A549 (cell line): ENCODE data around the gene TMEM144. TPM values are rescaled to one million over a fixed set of nuclear protein-coding genes. Genes with fewer than 3 reads are reported as not detected.
A peak's percentile ranks its signal among the peaks of the same experiment; 100 is the strongest.

Source experiments
- ATAC-seq, 2 experiments: fragments of 200-7000 bp in 1 of 2; fragments of >200 bp in 1 of 2; cut with Nextera tagmentation in 1 of 2; cut with Tn5 transposase in 1 of 2; 3 replicates each; pipeline versions ENCODE4 v1.8.0 to v1.9.1; 2018 to 2020; ENCODE audit warnings: mild to moderate bottlenecking in 1 of 2, moderate library complexity in 1 of 2
- CTCF ChIA-PET: fragments of 300-600 bp; sonication (Branson Sonifier 250); formaldehyde crosslinking; extraction: SDS; loops from one replicate; lab custom pipeline; 2021; ENCODE audit warnings: antibody characterized with exemption, inconsistent platforms; lab: Yijun Ruan, JAX
- POLR2A ChIA-PET: fragments of 350-600 bp; formaldehyde crosslinking; extraction: SDS; loops from one replicate; lab custom pipeline; 2021; ENCODE audit warnings: antibody characterized with exemption, inconsistent platforms; lab: Yijun Ruan, JAX
- DNase-seq, 2 experiments: peaks; one replicate each; pipeline versions ENCODE4 v3.0.0 to v3.0.0-alpha.2; 2011 to 2016; ENCODE audit warnings: low read depth in 1 of 2, low spot score in 1 of 2
- FAIRE-seq: peaks from 2 replicates; lab custom pipeline; 2011; peaks lifted over from hg19 to GRCh38; lab: Jason Lieb, UNC
- H3K27ac ChIP-seq, 2 experiments: fragments of >200 bp; sonication (Bioruptor Twin); formaldehyde crosslinking; 3 replicates each; pipeline ENCODE4 v1.5.1; 2016 to 2017
- H3K4me1 ChIP-seq: fragments of >200 bp; sonication (Bioruptor Twin); formaldehyde crosslinking; 3 replicates; pipeline ENCODE4 v1.6.1; 2016
- H3K4me2 ChIP-seq: fragments of >200 bp; sonication (Bioruptor Twin); formaldehyde crosslinking; 3 replicates; pipeline ENCODE4 v1.6.1; 2016
- H3K4me3 ChIP-seq: fragments of >200 bp; sonication (Bioruptor Twin); formaldehyde crosslinking; 3 replicates; pipeline ENCODE4 v1.5.1; 2016
- H3K9me3 ChIP-seq: fragments of >200 bp; sonication (Bioruptor Twin); formaldehyde crosslinking; 3 replicates; pipeline ENCODE4 v1.6.1; 2016
- BCL3 ChIP-seq: fragments of >200 bp; sonication (Bioruptor Twin); formaldehyde crosslinking; IDR thresholded peaks from 3 replicates; pipeline ENCODE4 v1.6.1; 2016
- BHLHE40 ChIP-seq: IDR thresholded peaks from 2 replicates; pipeline ENCODE4 v1.6.1; 2012; ENCODE audit warnings: low read depth, low read length, inconsistent platforms
- CBX8 ChIP-seq: fragments of 200-600 bp; sonication (generic); IDR thresholded peaks from 2 replicates; pipeline ENCODE4 v1.6.1; 2016
- CHD4 ChIP-seq: fragments of 200-600 bp; sonication (generic); IDR thresholded peaks from 2 replicates; pipeline ENCODE4 v1.6.1; 2016; ENCODE audit warnings: antibody characterized with exemption, mild to moderate bottlenecking, borderline replicate concordance
- E2F6 ChIP-seq: IDR thresholded peaks from 2 replicates; pipeline ENCODE4 v1.6.1; 2012; ENCODE audit warnings: low read depth, borderline replicate concordance
- FOSB ChIP-seq: fragments of 250-450 bp; sonication (Bioruptor Pico); IDR thresholded peaks from 2 replicates; pipeline ENCODE4 v1.5.0; 2020; ENCODE audit warnings: mild to moderate bottlenecking, moderate library complexity
- HDAC2 ChIP-seq: fragments of 200-600 bp; sonication (generic); IDR thresholded peaks from 2 replicates; pipeline ENCODE4 v1.6.1; 2016
- HEYL ChIP-seq: fragments of 250-450 bp; sonication (Bioruptor Pico); IDR thresholded peaks from 2 replicates; pipeline ENCODE4 v1.8.0; 2021; ENCODE audit warnings: mild to moderate bottlenecking, moderate library complexity
- MAFK ChIP-seq: fragments of 450-650 bp; IDR thresholded peaks from 2 replicates; pipeline ENCODE4 v1.6.1; 2014; ENCODE audit not compliant: partially characterized antibody
- MAZ ChIP-seq: fragments of 150-350 bp; IDR thresholded peaks from 2 replicates; pipeline ENCODE4 v1.6.1; 2014; ENCODE audit warnings: antibody characterized with exemption, low read depth, low read length, borderline replicate concordance
- MYC ChIP-seq: IDR thresholded peaks from 2 replicates; pipeline ENCODE4 v1.6.1; 2012; ENCODE audit warnings: mild to moderate bottlenecking, inconsistent platforms, low read length, improper control_type of control experiment, borderline replicate concordance
- NPAS2 ChIP-seq: fragments of 250-450 bp; sonication (Bioruptor Pico); IDR thresholded peaks from 2 replicates; pipeline ENCODE4 v1.8.0; 2022; ENCODE audit warnings: mild to moderate bottlenecking, moderate library complexity, borderline replicate concordance
- RAD21 ChIP-seq, 2 experiments: fragments of >200 bp in 1 of 2; sonication (Bioruptor Twin) in 1 of 2; formaldehyde crosslinking in 1 of 2; IDR thresholded peaks in 1 of 2; conservative IDR thresholded peaks in 1 of 2; 2 replicates in 1 of 2; 3 replicates in 1 of 2; pipeline ENCODE4 v1.6.1; 2012 to 2018; ENCODE audit warnings: inconsistent platforms in 1 of 2
- RARB ChIP-seq: fragments of 250-450 bp; sonication (Bioruptor Pico); IDR thresholded peaks from 2 replicates; pipeline ENCODE4 v1.8.0; 2021; ENCODE audit warnings: mild to moderate bottlenecking, moderate library complexity
- RCOR1 ChIP-seq: fragments of 150-350 bp; IDR thresholded peaks from 2 replicates; pipeline ENCODE4 v1.6.1; 2014; ENCODE audit warnings: antibody characterized with exemption, low read length, low read depth
- REST ChIP-seq: fragments of 200-600 bp; sonication (generic); IDR thresholded peaks from 2 replicates; pipeline ENCODE4 v1.6.1; 2016; ENCODE audit warnings: antibody characterized with exemption, mild to moderate bottlenecking, moderate library complexity
- SREBF2 ChIP-seq: fragments of 450-650 bp; IDR thresholded peaks from 2 replicates; pipeline ENCODE4 v1.6.1; 2014; ENCODE audit warnings: mild to moderate bottlenecking, moderate library complexity
- TFCP2L1 ChIP-seq: fragments of 250-450 bp; sonication (Bioruptor Pico); IDR thresholded peaks from 2 replicates; pipeline ENCODE4 v1.5.0; 2021; ENCODE audit warnings: mild to moderate bottlenecking
- USF2 ChIP-seq: fragments of 450-650 bp; IDR thresholded peaks from 2 replicates; pipeline ENCODE4 v1.6.1; 2014; ENCODE audit warnings: antibody characterized with exemption
- ZFP36 ChIP-seq: fragments of 450-650 bp; IDR thresholded peaks from 2 replicates; pipeline ENCODE4 v1.6.1; 2014; ENCODE audit warnings: borderline replicate concordance; ENCODE audit not compliant: partially characterized antibody
- WGBS: methylation state at CpG from one replicate; pipeline ENCODE4 v1.1.6; 2017; ENCODE audit errors: missing lambda C conversion rate; 5-methylcytosine and 5-hydroxymethylcytosine counted together
- polyA plus RNA-seq, 4 experiments: library from polyadenylated mRNA; depleted of rRNA in 3 of 4; stranded (reverse); fragments of >200 nt; fragmentation: RNase III in 1 of 4; extraction: RNeasy Plus Mini Kit Qiagen cat#74134 plus additional on column Dnase treatment in 1 of 4; gene quantifications; 2 replicates in 3 of 4; 3 replicates in 1 of 4; pipeline ENCODE4 v1.2.3, GENCODE V29; 2011 to 2017

Gene TMEM144
- polyA plus RNA-seq, 2 of the 4 experiments (the other 2 are of a cell fraction): 5.3 to 10.2 TPM

GRCh38 chr4:158280856-158281255 lies 70.6 kb downstream of the TMEM144 start:
- H3K27ac ChIP-seq: no peak overlapping the region
- DNase-seq (no peak), FAIRE-seq (no peak), ATAC-seq (no peak)
- TF ChIP-seq E2F6: no peak
- no peak for TF ChIP-seq HEYL (CRISPR knock-in tag)
- no peak for TF ChIP-seq REST
- TF ChIP-seq USF2: no peak
- TF ChIP-seq MAFK: no peak
- TF ChIP-seq CHD4: no peak
- no peak for TF ChIP-seq SREBF2
- TF ChIP-seq RARB (CRISPR knock-in tag): no peak
- TF ChIP-seq NPAS2 (CRISPR knock-in tag): no peak
- no peak for TF ChIP-seq RAD21 (conservative IDR thresholded peaks at IDR 0.05 in 1 of 2, IDR thresholded peaks at IDR 0.05 in 1 of 2)
- no peak for TF ChIP-seq MYC
- TF ChIP-seq CBX8: no peak
- TF ChIP-seq TFCP2L1 (CRISPR knock-in tag): no peak
- TF ChIP-seq HDAC2: no peak
- no peak for TF ChIP-seq ZFP36
- TF ChIP-seq BCL3: no peak
- no peaks in the 10 kb centered on the region for H3K9me3 ChIP-seq
- WGBS: 84% methylated on average over 5 of the region's 5 CpGs
- peaks cover 3% of the 10 kb centered on the region; the same call in 1 of the 3 replicates for H3K4me1 ChIP-seq
- no peak overlapping the region for H3K4me2 ChIP-seq
- H3K4me3 ChIP-seq: no peak overlapping the region
- CTCF ChIA-PET: no interaction called here
- POLR2A ChIA-PET: no interaction called here

- POLR2A ChIA-PET: no interaction called here
- DNase-seq (no peak), ATAC-seq (no peak), FAIRE-seq (no peak)
- Histone ChIP-seq H3K4me1 (peaks cover 3% of the 10 kb centered on the region; the same call in 1 of the 3 replicates), H3K27ac (peak overlapping the region; percentile 22 to 52; a peak in 3 of 6 replicates), H3K9me3 (no peaks in the 10 kb centered on the region), H3K4me2 (no peak overlapping the region), H3K4me3 (no peak overlapping the region)
- WGBS: 67% methylated on average over 3 of the region's 3 CpGs
- CTCF ChIA-PET: interaction anchor here (0.6 kb wide), 1 partner anchor 558 kb away, joined by 3 read pairs; no protein-coding TSS in a partner anchor
- no peak for TF ChIP-seq HEYL (CRISPR knock-in tag)
- TF ChIP-seq CHD4: no peak
- TF ChIP-seq MAZ: no peak
- TF ChIP-seq BHLHE40: no peak
- no peak for TF ChIP-seq RCOR1
- TF ChIP-seq FOSB (CRISPR knock-in tag): no peak
These were observed 72.0 kb downstream of the TMEM144 start for GRCh38 chr4:158282252-158282651.
